ENCODE data around the gene FGFBP1.

GRCh38 chr4:15965325-15965724 is 26.8 kb upstream of the FGFBP1 start:
- TF ChIP-seq CTCF (IDR thresholded peaks at IDR 0.05), result no peak
- TF ChIP-seq POLR2AphosphoS5 (IDR thresholded peaks at IDR 0.05), result no peak
- no peak for TF ChIP-seq POLR2A (IDR thresholded peaks at IDR 0.05)

Measured in breast epithelium (tissue), 3 donors.